HG02610 (cell line): ENCODE measurements around the gene NCAM1.

Experiments
- ATAC-seq: cut with Tn5 transposase; IDR thresholded peaks from one replicate; pipeline ENCODE4 v1.9.1; 2021; ENCODE audit warnings: mild to moderate bottlenecking, moderate library complexity; ENCODE audit not compliant: unreplicated experiment

The NCAM1 gene

GRCh38 chr11:113272281-113272680, 311.1 kb downstream of the NCAM1 start:
- ATAC-seq: no peak

GRCh38 chr11:113272927-113273615, 311.9 kb downstream of the NCAM1 start:
- no peak for ATAC-seq

- no peak for ATAC-seq
Observed at GRCh38 chr11:113273720-113274119, 312.5 kb downstream of the NCAM1 start.

GRCh38 chr11:113274713-113275582, 313.7 kb downstream of the NCAM1 start:
- no peak for ATAC-seq

GRCh38 chr11:113275602-113276001, 314.4 kb downstream of the NCAM1 start:
- ATAC-seq: no peak

- no peak for ATAC-seq
Observed at GRCh38 chr11:113276466-113276865, 315.2 kb downstream of the NCAM1 start.

GRCh38 chr11:113277907-113278306, 316.7 kb downstream of the NCAM1 start:
- no peak for ATAC-seq

GRCh38 chr11:113278481-113278880, 317.3 kb downstream of the NCAM1 start:
- ATAC-seq: no peak

DNA sequence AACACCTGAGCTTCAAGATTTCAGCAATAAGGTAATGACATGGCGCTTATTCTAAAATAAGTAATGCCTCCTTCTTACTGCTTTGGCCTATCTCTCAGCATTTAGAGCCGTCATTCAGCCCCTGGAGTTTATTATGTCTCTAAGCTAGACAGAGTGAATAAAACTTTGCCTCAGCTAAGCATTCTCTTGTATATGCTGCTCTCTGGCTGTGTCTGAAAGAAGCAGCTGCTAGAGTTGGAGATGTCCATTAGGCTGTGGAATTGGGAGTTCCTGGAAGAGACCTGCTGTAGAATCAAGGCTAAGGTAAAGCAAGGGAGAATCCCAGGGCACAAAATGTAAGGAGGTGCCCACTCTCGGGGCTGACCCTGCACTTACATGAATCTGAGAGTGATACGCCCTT, 317.7 kb downstream of the NCAM1 start:
- ATAC-seq: no peak

DNA sequence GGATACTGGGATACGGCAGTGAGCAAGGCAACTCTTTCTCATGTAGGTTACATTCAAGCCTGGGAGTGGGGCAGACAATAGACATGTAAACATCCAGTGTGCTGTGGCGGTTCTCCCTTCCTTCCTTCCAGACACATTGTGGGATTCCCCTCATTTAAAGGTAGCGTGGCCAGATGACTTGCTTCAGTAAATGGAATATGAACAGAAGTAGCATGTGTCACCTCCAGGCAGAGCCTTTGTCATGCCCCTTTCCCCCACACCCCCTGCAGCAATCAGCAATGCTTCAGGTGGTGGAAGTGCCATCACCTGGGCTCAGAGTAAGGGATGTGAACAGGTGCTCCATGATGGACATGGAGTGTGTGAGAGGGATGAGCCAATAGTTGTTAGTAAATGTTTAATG, 318.4 kb downstream of the NCAM1 start:
- no peak for ATAC-seq

DNA sequence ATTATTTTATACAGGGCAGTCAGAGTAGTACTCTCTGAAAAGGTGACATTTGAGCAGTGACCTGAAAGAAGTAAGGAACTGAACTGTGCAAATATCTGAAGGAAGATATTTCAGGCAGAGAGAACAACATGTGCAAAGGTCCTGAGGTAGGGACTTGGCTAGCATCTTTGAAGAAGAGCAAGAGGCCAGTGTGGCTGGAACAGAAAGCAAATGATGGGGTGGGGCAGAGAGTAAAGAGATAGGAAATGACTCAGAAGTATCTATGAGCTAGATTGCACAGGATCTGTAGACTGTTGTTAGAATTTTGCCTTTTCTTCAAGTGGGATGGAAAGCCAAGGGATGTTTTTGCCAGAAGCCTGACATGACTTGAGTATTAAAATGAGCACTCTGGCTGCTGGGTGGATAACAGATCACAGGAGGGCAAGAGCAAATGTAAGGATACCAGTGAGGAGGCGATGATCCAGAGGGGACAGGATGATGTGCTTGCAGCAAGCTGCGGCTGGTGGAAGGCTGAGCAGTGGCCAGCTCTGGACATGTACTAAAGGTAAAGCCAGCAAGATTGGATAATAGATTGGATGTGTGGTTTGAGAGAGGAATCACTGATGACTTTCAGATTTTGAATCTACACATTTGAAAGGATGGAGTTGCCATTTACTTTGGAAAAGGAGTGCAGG, 320.0 kb downstream of the NCAM1 start:
- no peak for ATAC-seq

DNA sequence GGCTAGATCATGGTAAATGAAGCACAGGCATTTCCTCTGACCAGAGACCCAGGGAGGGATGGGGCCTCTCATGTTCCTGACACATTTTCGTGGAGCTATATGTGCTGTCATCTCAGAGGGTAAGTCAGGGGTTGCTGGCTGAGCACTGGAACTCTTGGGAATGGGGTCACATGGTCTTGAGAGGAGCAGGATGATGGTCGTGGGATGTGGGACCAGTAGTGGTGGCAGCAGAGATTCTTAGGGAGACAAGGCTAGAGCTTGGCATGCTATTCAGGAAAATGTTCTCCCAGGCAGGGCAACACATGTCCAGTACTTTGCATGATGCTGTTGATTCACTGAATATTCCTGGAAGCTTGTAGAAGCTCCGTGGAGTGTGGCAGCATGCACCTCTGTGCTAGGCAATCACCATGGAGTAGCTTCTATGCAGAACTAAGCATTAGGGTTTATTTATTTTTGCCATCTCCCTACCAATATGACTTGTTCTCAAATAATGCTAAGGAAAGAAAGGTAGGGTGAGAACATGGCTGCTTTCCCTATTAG, 321.7 kb downstream of the NCAM1 start:
- ATAC-seq: no peak

DNA sequence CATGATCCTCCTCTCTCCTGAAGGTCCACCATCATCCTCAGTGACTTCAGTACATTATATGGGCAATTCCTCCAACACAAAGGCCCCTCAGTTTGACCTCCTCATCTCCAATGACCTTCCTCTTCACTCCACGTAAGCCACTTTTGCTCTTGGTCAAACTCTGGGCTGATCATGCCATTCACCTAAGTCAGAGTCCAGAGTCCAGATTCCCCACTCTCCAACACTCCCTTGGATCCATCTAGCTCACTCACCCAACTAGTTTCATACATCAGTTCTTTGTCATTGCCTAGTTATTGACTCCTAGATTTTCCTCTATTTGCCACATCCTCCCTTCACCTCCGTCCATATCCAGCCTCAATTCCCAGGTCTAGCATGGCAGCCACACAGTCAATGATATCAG, 322.7 kb downstream of the NCAM1 start:
- ATAC-seq: no peak

DNA sequence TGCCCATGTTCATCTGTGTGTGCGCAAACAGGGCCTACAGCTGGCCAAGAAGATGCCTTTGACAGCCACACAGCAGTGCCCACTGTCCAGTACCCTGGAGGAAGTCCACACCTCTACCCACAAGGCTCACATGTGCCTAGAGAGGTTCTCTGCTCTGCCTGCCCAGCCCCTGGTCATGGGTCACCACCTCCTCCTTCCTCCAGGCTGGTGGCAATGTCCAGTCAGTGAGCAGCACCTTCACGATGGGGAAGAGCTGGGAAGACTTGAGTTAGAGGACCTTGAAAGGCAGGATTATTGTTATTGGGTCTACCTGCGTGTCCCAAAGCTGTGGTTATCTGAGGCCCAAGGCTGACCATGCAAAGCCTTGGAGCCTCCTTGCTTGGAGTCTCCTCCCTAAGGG, 324.8 kb downstream of the NCAM1 start:
- ATAC-seq: no peak

GRCh38 chr11:113286509-113287497, 325.6 kb downstream of the NCAM1 start:
- no peak for ATAC-seq

- no peak for ATAC-seq
Observed at GRCh38 chr11:113287801-113288200, 326.6 kb downstream of the NCAM1 start.

DNA sequence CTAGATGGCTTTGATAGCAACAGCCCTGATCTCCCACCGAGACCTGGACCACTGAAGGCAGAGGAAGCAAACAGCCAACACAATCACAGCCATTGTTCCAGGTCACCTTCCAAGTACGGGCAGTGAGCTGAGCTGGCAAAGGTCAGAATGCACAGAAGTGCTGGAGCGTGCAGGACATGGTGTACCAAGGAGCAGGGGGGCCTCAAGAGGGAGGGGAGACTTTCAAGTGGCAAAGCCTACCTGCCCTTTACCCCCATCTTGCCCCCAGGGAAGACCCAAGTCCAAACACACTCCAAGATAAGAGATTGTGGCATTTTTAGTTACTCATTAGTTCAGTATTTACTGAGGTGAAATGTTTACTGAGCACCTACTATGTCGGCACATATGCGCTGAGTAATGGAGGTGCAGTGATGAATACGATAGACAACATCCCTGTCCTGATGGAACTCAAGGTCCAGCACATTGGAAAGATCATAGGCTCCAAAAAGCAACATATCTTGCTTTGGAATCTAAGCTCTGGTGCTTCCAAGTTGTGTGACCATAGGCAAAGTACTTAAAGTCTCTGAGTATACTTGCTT, 327.2 kb downstream of the NCAM1 start:
- no peak for ATAC-seq

DNA sequence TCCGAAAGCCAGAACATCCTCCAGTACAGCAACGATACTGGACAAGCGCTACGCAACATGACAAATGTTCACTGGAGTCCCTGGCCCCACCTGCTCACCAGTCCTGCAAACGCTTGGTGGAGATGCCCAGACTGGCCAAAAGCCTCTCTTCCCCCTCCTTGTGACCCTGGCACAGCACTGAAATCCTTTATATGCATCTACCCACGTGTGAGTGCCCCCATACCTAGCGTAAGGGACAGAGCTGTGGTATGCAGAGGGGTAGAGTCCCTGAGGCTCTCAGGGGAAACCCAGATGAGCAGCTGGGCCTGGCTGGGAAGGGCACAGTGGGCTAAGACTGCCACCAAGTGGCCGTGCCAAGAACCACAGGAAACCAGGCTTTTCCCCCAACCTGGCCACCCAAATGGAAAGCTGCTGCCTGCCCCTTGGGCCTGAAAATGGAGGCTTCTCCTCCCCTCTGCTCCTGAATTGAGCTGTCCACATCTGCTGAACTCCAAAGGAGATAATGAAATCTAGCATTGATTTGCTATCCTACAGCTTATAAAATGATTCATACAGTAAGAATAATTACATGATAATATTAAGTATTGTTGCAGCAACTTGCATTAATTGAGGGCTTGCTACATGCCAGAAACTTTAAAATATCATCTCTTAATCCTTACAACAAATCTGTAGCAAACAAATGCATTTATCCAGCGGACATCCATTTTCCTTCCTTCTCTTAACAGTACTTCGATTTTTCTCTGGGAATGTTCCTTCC, 328.4 kb downstream of the NCAM1 start:
- ATAC-seq: peak; percentile 82

DNA sequence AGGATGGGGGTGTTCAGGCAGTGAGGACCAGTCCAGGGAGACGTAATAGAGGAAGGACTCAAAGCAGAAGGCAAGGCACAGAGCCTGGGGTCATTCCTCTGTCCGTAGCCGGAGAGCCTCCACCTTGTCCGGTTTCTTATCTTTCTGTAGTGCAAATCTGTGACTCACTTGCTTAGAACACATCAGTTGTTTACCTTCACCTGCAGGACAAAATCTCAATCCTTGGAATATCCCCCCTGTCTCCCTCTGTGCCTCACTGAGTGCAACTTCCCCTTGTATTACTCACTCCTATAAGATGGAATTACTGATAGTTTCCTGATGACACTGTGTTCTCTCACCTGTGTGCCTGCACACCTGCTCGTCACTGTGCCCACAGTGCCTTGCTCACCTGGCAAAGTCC, 332.7 kb downstream of the NCAM1 start:
- no peak for ATAC-seq
